ENCODE results near the gene SLC17A6. TPM values are rescaled to one million over a fixed set of nuclear protein-coding genes. Genes with fewer than 3 reads are reported as not detected.

The SLC17A6 gene
- total and polyA plus RNA-seq, 9 donors, result 0.03 TPM; not detected in 8

GRCh38 chr11:22341588-22341931, 3.4 kb downstream of the SLC17A6 start:
- no peak for DNase-seq
- H3K36me3 ChIP-seq (ENCODE audit: control insufficient read depth, insufficient read depth, low read length), result no peaks in the 10 kb centered on the region
- H3K4me1 ChIP-seq (ENCODE audit: control insufficient read depth, insufficient read depth, low read length), result no peaks in the 10 kb centered on the region
- no peak overlapping the region for H3K4me3 ChIP-seq (ENCODE audit: low read length)
- no peak overlapping the region for H3K27ac ChIP-seq (ENCODE audit: low read length)
- H3K27me3 ChIP-seq (ENCODE audit: control insufficient read depth, insufficient read depth, low read length), result peaks cover 64% of the 10 kb centered on the region
- WGBS (ENCODE audit: insufficient coverage), result 36% methylated on average over 22 of the region's 23 CpGs
- H3K9me3 ChIP-seq (replicated peaks; ENCODE audit: control insufficient read depth, low read depth, low read length), result no peaks in the 10 kb centered on the region

GRCh38 chr11:22342211-22343031, 4.2 kb downstream of the SLC17A6 start:
- no peaks in the 10 kb centered on the region for H3K36me3 ChIP-seq (ENCODE audit: control insufficient read depth, insufficient read depth, low read length)
- DNase-seq, result no peak
- H3K27ac ChIP-seq (ENCODE audit: low read length), result no peak overlapping the region
- H3K9me3 ChIP-seq (replicated peaks; ENCODE audit: control insufficient read depth, low read depth, low read length), result no peaks in the 10 kb centered on the region
- no peaks in the 10 kb centered on the region for H3K4me1 ChIP-seq (ENCODE audit: control insufficient read depth, insufficient read depth, low read length)
- H3K27me3 ChIP-seq (ENCODE audit: control insufficient read depth, insufficient read depth, low read length), result peaks cover 63% of the 10 kb centered on the region
- no peak overlapping the region for H3K4me3 ChIP-seq (ENCODE audit: low read length)
- 29% methylated on average over 18 of the region's 25 CpGs for WGBS (ENCODE audit: insufficient coverage)

GRCh38 chr11:22343032-22343324, 4.8 kb downstream of the SLC17A6 start:
- Histone ChIP-seq H3K36me3 (ENCODE audit: control insufficient read depth, insufficient read depth, low read length) (no peaks in the 10 kb centered on the region), H3K4me3 (ENCODE audit: low read length) (no peak overlapping the region), H3K27me3 (ENCODE audit: control insufficient read depth, insufficient read depth, low read length) (peaks cover 57% of the 10 kb centered on the region), H3K27ac (ENCODE audit: low read length) (no peak overlapping the region), H3K9me3 (replicated peaks; ENCODE audit: control insufficient read depth, low read depth, low read length) (no peaks in the 10 kb centered on the region), H3K4me1 (ENCODE audit: control insufficient read depth, insufficient read depth, low read length) (no peaks in the 10 kb centered on the region)
- DNase-seq, result no peak
- WGBS (ENCODE audit: insufficient coverage), result 4% methylated on average over 3 of the region's 6 CpGs

GRCh38 chr11:22343371-22344032, 5.3 kb downstream of the SLC17A6 start:
- H3K9me3 ChIP-seq (replicated peaks; ENCODE audit: control insufficient read depth, low read depth, low read length), result no peaks in the 10 kb centered on the region
- DNase-seq, result no peak

GRCh38 chr11:22344081-22344480, 5.9 kb downstream of the SLC17A6 start:
- 51% methylated on average over 2 of the region's 3 CpGs for WGBS (ENCODE audit: insufficient coverage)
- H3K27ac ChIP-seq (ENCODE audit: low read length), result no peak overlapping the region
- no peaks in the 10 kb centered on the region for H3K36me3 ChIP-seq (ENCODE audit: control insufficient read depth, insufficient read depth, low read length)
- no peak overlapping the region for H3K4me3 ChIP-seq (ENCODE audit: low read length)
- no peaks in the 10 kb centered on the region for H3K4me1 ChIP-seq (ENCODE audit: control insufficient read depth, insufficient read depth, low read length)
- no peak for DNase-seq
- H3K27me3 ChIP-seq (ENCODE audit: control insufficient read depth, insufficient read depth, low read length), result peaks cover 49% of the 10 kb centered on the region
- no peaks in the 10 kb centered on the region for H3K9me3 ChIP-seq (replicated peaks; ENCODE audit: control insufficient read depth, low read depth, low read length)

More at GRCh38 chr11:22343371-22344032, 5.3 kb downstream of the SLC17A6 start:
- 6% methylated on average over 22 of the region's 34 CpGs for WGBS (ENCODE audit: insufficient coverage)
- H3K36me3 ChIP-seq (ENCODE audit: control insufficient read depth, insufficient read depth, low read length), result no peaks in the 10 kb centered on the region
- peaks cover 52% of the 10 kb centered on the region for H3K27me3 ChIP-seq (ENCODE audit: control insufficient read depth, insufficient read depth, low read length)
- H3K27ac ChIP-seq (ENCODE audit: low read length), result no peak overlapping the region
- H3K4me1 ChIP-seq (ENCODE audit: control insufficient read depth, insufficient read depth, low read length), result no peaks in the 10 kb centered on the region
- H3K4me3 ChIP-seq (ENCODE audit: low read length), result no peak overlapping the region

- no peaks in the 10 kb centered on the region for H3K9me3 ChIP-seq (replicated peaks; ENCODE audit: control insufficient read depth, low read depth, low read length)
- H3K27ac ChIP-seq (ENCODE audit: low read length), result no peak overlapping the region
- peaks cover 37% of the 10 kb centered on the region for H3K27me3 ChIP-seq (ENCODE audit: control insufficient read depth, insufficient read depth, low read length)
- no peaks in the 10 kb centered on the region for H3K36me3 ChIP-seq (ENCODE audit: control insufficient read depth, insufficient read depth, low read length)
- H3K4me3 ChIP-seq (ENCODE audit: low read length), result no peak overlapping the region
- H3K4me1 ChIP-seq (ENCODE audit: control insufficient read depth, insufficient read depth, low read length), result no peaks in the 10 kb centered on the region
- no peak for DNase-seq
Observed at GRCh38 chr11:22346282-22346681, 8.1 kb downstream of the SLC17A6 start.

GRCh38 chr11:22347857-22348487, 9.8 kb downstream of the SLC17A6 start:
- Histone ChIP-seq H3K4me3 (ENCODE audit: low read length) (no peak overlapping the region), H3K27ac (ENCODE audit: low read length) (no peak overlapping the region), H3K36me3 (ENCODE audit: control insufficient read depth, insufficient read depth, low read length) (no peaks in the 10 kb centered on the region), H3K27me3 (ENCODE audit: control insufficient read depth, insufficient read depth, low read length) (peaks cover 20% of the 10 kb centered on the region), H3K9me3 (replicated peaks; ENCODE audit: control insufficient read depth, low read depth, low read length) (no peaks in the 10 kb centered on the region), H3K4me1 (ENCODE audit: control insufficient read depth, insufficient read depth, low read length) (no peaks in the 10 kb centered on the region)
- WGBS (ENCODE audit: insufficient coverage), result no CpG with 5 or more reads among the region's 4 CpGs
- DNase-seq, result no peak

- H3K36me3 ChIP-seq (ENCODE audit: control insufficient read depth, insufficient read depth, low read length), result no peaks in the 10 kb centered on the region
- no peak overlapping the region for H3K27ac ChIP-seq (ENCODE audit: low read length)
- H3K4me3 ChIP-seq (ENCODE audit: low read length), result no peak overlapping the region
- no peak for DNase-seq
- H3K9me3 ChIP-seq (replicated peaks; ENCODE audit: control insufficient read depth, low read depth, low read length), result no peaks in the 10 kb centered on the region
- no peaks in the 10 kb centered on the region for H3K4me1 ChIP-seq (ENCODE audit: control insufficient read depth, insufficient read depth, low read length)
- H3K27me3 ChIP-seq (ENCODE audit: control insufficient read depth, insufficient read depth, low read length), result peaks cover 6% of the 10 kb centered on the region
- WGBS (ENCODE audit: insufficient coverage), result no CpG with 5 or more reads among the region's 2 CpGs
Observed at GRCh38 chr11:22349491-22349890, 11.3 kb downstream of the SLC17A6 start.

- no peak for DNase-seq
- no CpG with 5 or more reads among the region's 2 CpGs for WGBS (ENCODE audit: insufficient coverage)
- H3K27me3 ChIP-seq (ENCODE audit: control insufficient read depth, insufficient read depth, low read length), result no peaks in the 10 kb centered on the region
- H3K9me3 ChIP-seq (replicated peaks; ENCODE audit: control insufficient read depth, low read depth, low read length), result no peaks in the 10 kb centered on the region
- no peaks in the 10 kb centered on the region for H3K4me1 ChIP-seq (ENCODE audit: control insufficient read depth, insufficient read depth, low read length)
- H3K4me3 ChIP-seq (ENCODE audit: low read length), result no peak overlapping the region
- no peaks in the 10 kb centered on the region for H3K36me3 ChIP-seq (ENCODE audit: control insufficient read depth, insufficient read depth, low read length)
- no peak overlapping the region for H3K27ac ChIP-seq (ENCODE audit: low read length)
Observed at GRCh38 chr11:22359295-22359694, 21.1 kb downstream of the SLC17A6 start.

- no peak for DNase-seq
- H3K36me3 ChIP-seq (ENCODE audit: control insufficient read depth, insufficient read depth, low read length), result no peaks in the 10 kb centered on the region
- H3K4me1 ChIP-seq (ENCODE audit: control insufficient read depth, insufficient read depth, low read length), result no peaks in the 10 kb centered on the region
- H3K27me3 ChIP-seq (ENCODE audit: control insufficient read depth, insufficient read depth, low read length), result no peaks in the 10 kb centered on the region
- WGBS (ENCODE audit: insufficient coverage), result no CpG with 5 or more reads among the region's 3 CpGs
- H3K4me3 ChIP-seq (ENCODE audit: low read length), result no peak overlapping the region
- no peaks in the 10 kb centered on the region for H3K9me3 ChIP-seq (replicated peaks; ENCODE audit: control insufficient read depth, low read depth, low read length)
- no peak overlapping the region for H3K27ac ChIP-seq (ENCODE audit: low read length)
Observed at GRCh38 chr11:22371160-22371559, 33.0 kb downstream of the SLC17A6 start.
